GM23338 (cell line): ENCODE results near the gene CAMSAP2. TPM values are rescaled to one million over a fixed set of nuclear protein-coding genes. Genes with fewer than 3 reads are reported as not detected.

Source experiments
- ATAC-seq: fragments of 200-7000 bp; cut with Tn5 transposase; 3 replicates; pipeline ENCODE4 v1.9.1; 2020
- DNase-seq: peaks from one replicate; pipeline ENCODE4 v3.0.0-alpha.2; 2015; ENCODE audit warnings: low spot score
- H2AFZ ChIP-seq: fragments of 200-600 bp; sonication (generic); 2 replicates; pipeline ENCODE4 v1.8.0; 2016; ENCODE audit warnings: antibody characterized with exemption, mild to moderate bottlenecking, moderate library complexity
- H3F3A ChIP-seq: fragments of 200-600 bp; sonication (generic); replicated peaks from 2 replicates; pipeline ENCODE4 v1.8.0; 2017; ENCODE audit warnings: antibody characterized with exemption, mixed run types, low read depth
- H3K27ac ChIP-seq: fragments of 200-600 bp; sonication (generic); 2 replicates; pipeline ENCODE4 v1.6.1; 2016; ENCODE audit warnings: low read depth
- H3K27me3 ChIP-seq: fragments of 200-600 bp; sonication (generic); 2 replicates; pipeline ENCODE4 v1.8.0; 2016; ENCODE audit warnings: mild to moderate bottlenecking, mixed run types, moderate library complexity; ENCODE audit not compliant: insufficient read depth
- H3K36me3 ChIP-seq: fragments of 200-600 bp; sonication (generic); 2 replicates; pipeline ENCODE4 v1.8.0; 2016; ENCODE audit warnings: mild to moderate bottlenecking; ENCODE audit not compliant: insufficient read depth
- H3K4me1 ChIP-seq: fragments of 200-600 bp; sonication (generic); 2 replicates; pipeline ENCODE4 v1.8.0; 2016; ENCODE audit warnings: mild to moderate bottlenecking, moderate library complexity; ENCODE audit not compliant: insufficient read depth
- H3K4me2 ChIP-seq: fragments of 200-600 bp; sonication (generic); 2 replicates; pipeline ENCODE4 v1.7.1; 2017; ENCODE audit warnings: mixed run types
- H3K4me3 ChIP-seq: fragments of 200-600 bp; sonication (generic); 2 replicates; pipeline ENCODE4 v1.6.1; 2016; ENCODE audit warnings: mixed run types
- H3K79me2 ChIP-seq: fragments of 200-600 bp; sonication (generic); replicated peaks from 2 replicates; pipeline ENCODE4 v1.8.0; 2017; ENCODE audit warnings: mild to moderate bottlenecking; ENCODE audit not compliant: insufficient read depth
- H3K9me2 ChIP-seq: fragments of 200-600 bp; sonication (generic); 2 replicates; pipeline ENCODE4 v1.8.0; 2017; ENCODE audit not compliant: insufficient read depth
- H4K20me1 ChIP-seq: fragments of 200-600 bp; sonication (generic); replicated peaks from 2 replicates; pipeline ENCODE4 v1.8.0; 2017; ENCODE audit warnings: mild to moderate bottlenecking; ENCODE audit not compliant: insufficient read depth
- H3K27ac Mint-ChIP-seq: 2 replicates; pipeline ENCODE4 v1.8.0; 2020; ENCODE audit warnings: inconsistent platforms, mild to moderate bottlenecking, moderate library complexity, mixed read lengths
- H3K27me3 Mint-ChIP-seq: 3 replicates; pipeline ENCODE4 v1.8.0; 2022; ENCODE audit warnings: low read depth, mild to moderate bottlenecking, moderate library complexity, mixed read lengths, inconsistent platforms; ENCODE audit not compliant: insufficient read depth, poor library complexity
- H3K36me3 Mint-ChIP-seq: 3 replicates; pipeline ENCODE4 v1.8.0; 2021; ENCODE audit warnings: low read depth, mild to moderate bottlenecking, inconsistent platforms, moderate library complexity, mixed read lengths
- H3K4me1 Mint-ChIP-seq: 3 replicates; pipeline ENCODE4 v1.8.0; 2020; ENCODE audit warnings: mild to moderate bottlenecking, inconsistent platforms, mixed read lengths
- H3K4me3 Mint-ChIP-seq: 3 replicates; pipeline ENCODE4 v1.8.0; 2021; ENCODE audit warnings: moderate library complexity, mild to moderate bottlenecking, inconsistent platforms, mixed read lengths
- H3K9me3 Mint-ChIP-seq: 3 replicates; pipeline ENCODE4 v1.8.0; 2020; ENCODE audit warnings: moderate library complexity, mild to moderate bottlenecking, inconsistent platforms, mixed read lengths
- CREB1 ChIP-seq: fragments of 250-450 bp; sonication (Bioruptor Pico); IDR thresholded peaks from 2 replicates; pipeline ENCODE4 v1.5.0; 2020; ENCODE audit warnings: low read depth, mild to moderate bottlenecking, moderate library complexity
- EZH2 ChIP-seq: fragments of 200-600 bp; sonication (generic); IDR thresholded peaks from one replicate; pipeline ENCODE4 v1.8.0; 2017; ENCODE audit warnings: antibody characterized with exemption, mild to moderate bottlenecking, low read depth; ENCODE audit not compliant: unreplicated experiment
- EZH2phosphoT487 ChIP-seq: fragments of 200-600 bp; sonication (generic); IDR thresholded peaks from one replicate; pipeline ENCODE4 v1.8.1; 2018; ENCODE audit warnings: antibody characterized with exemption; ENCODE audit not compliant: unreplicated experiment
- JUNB ChIP-seq: IDR thresholded peaks from one replicate; pipeline ENCODE4 v1.6.1; 2016; ENCODE audit warnings: antibody characterized with exemption; ENCODE audit not compliant: unreplicated experiment
- NANOG ChIP-seq: IDR thresholded peaks from 2 replicates; pipeline ENCODE4 v1.6.1; 2016; ENCODE audit warnings: antibody characterized with exemption, borderline replicate concordance
- POLR2AphosphoS5 ChIP-seq: IDR thresholded peaks from 2 replicates; pipeline ENCODE4 v1.6.1; 2016; ENCODE audit warnings: antibody characterized with exemption, low read depth
- STAT1 ChIP-seq: IDR thresholded peaks from one replicate; pipeline ENCODE4 v1.6.1; 2016; ENCODE audit warnings: antibody characterized with exemption; ENCODE audit not compliant: unreplicated experiment
- ZNF114 ChIP-seq: fragments of 250-450 bp; sonication (Bioruptor Pico); IDR thresholded peaks from 2 replicates; pipeline ENCODE4 v1.5.0; 2020; ENCODE audit warnings: mild to moderate bottlenecking, moderate library complexity
- ZNF331 ChIP-seq: fragments of 250-450 bp; sonication (Bioruptor Pico); IDR thresholded peaks from 2 replicates; pipeline ENCODE4 v1.5.0; 2020; ENCODE audit warnings: low read depth, mild to moderate bottlenecking, moderate library complexity
- polyA plus RNA-seq: library from polyadenylated mRNA; unstranded; fragments of >200 nt; fragmentation: Nextera tagmentation; extraction: Ambion mirVana; gene quantifications from 2 replicates; pipeline ENCODE4 v1.2.1, GENCODE V29; 2016
- total RNA-seq: library from RNA; depleted of rRNA; stranded (reverse); fragments of >200 nt; shearing (Covaris generic); gene quantifications from 2 replicates; pipeline ENCODE4 v1.2.3, GENCODE V29; 2014
- TF ChIP-seq, protein P1 (sequence below): fragments of 250-450 bp; sonication (Bioruptor Pico); IDR thresholded peaks from 2 replicates; pipeline ENCODE4 v1.5.0; 2020; ENCODE audit warnings: mild to moderate bottlenecking, moderate library complexity
- TF ChIP-seq, protein P2 (sequence below): IDR thresholded peaks from one replicate; pipeline ENCODE4 v1.6.1; 2018; ENCODE audit warnings: antibody characterized with exemption; ENCODE audit not compliant: unreplicated experiment

Gene CAMSAP2
- total and polyA plus RNA-seq, 2 experiments from 2014 or later, result 9.1 to 21.3 TPM

DNA sequence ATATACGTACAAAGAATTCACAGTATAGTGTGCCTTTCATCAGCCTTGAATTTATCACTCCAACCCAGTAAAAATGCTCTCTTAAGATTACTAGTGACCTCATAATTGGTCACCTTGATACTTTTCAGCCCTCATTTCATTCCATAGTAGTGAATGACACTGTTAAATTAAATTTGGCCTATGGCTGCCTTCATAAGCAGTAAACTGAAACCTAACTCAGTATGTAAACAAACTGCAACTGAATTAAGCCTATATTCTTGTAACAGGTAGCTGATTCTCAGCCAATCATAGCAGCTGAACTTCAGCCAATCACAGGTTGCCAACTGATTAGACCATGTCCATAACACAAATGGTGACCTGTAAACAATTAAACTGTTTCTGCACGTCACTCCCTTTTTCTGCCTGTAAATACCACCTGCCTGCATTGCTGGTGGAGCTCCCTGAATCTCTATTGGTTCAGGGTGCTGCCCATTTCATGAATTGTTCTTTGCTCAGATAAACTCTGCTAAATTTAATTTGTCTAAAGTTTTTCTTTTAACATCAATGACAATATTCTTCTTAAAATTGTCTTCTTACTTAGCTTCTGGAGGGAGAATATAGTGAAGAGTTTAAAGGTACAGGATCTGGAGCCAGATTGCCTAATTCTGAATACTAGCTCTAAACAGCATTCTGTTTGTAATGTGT, 24.0 kb upstream of the CAMSAP2 start:
- Histone ChIP-seq H3K27me3 (no peaks in the 10 kb centered on the region), H3K27ac (no peak overlapping the region), H3K4me3 (no peak overlapping the region), H3K79me2 (no peaks in the 10 kb centered on the region), H3K4me2 (no peak overlapping the region), H3K9me2 (no peaks in the 10 kb centered on the region), H3F3A (no peaks in the 10 kb centered on the region), H3K36me3 (no peaks in the 10 kb centered on the region), H4K20me1 (no peaks in the 10 kb centered on the region), H2AFZ (peak overlapping the region; percentile 3; the same call in 1 of the 2 replicates), H3K4me1 (no peaks in the 10 kb centered on the region)
- no peaks in the 10 kb centered on the region; the same call in 2 of the 3 replicates for H3K4me1 Mint-ChIP-seq
- H3K36me3 Mint-ChIP-seq, result no peaks in the 10 kb centered on the region
- no peak overlapping the region for H3K27ac Mint-ChIP-seq
- no peaks in the 10 kb centered on the region for H3K9me3 Mint-ChIP-seq
- ATAC-seq, result no peak
- no peaks in the 10 kb centered on the region for H3K27me3 Mint-ChIP-seq
- TF ChIP-seq CREB1 (CRISPR knock-in tag), result no peak
- TF ChIP-seq, protein P1, sequence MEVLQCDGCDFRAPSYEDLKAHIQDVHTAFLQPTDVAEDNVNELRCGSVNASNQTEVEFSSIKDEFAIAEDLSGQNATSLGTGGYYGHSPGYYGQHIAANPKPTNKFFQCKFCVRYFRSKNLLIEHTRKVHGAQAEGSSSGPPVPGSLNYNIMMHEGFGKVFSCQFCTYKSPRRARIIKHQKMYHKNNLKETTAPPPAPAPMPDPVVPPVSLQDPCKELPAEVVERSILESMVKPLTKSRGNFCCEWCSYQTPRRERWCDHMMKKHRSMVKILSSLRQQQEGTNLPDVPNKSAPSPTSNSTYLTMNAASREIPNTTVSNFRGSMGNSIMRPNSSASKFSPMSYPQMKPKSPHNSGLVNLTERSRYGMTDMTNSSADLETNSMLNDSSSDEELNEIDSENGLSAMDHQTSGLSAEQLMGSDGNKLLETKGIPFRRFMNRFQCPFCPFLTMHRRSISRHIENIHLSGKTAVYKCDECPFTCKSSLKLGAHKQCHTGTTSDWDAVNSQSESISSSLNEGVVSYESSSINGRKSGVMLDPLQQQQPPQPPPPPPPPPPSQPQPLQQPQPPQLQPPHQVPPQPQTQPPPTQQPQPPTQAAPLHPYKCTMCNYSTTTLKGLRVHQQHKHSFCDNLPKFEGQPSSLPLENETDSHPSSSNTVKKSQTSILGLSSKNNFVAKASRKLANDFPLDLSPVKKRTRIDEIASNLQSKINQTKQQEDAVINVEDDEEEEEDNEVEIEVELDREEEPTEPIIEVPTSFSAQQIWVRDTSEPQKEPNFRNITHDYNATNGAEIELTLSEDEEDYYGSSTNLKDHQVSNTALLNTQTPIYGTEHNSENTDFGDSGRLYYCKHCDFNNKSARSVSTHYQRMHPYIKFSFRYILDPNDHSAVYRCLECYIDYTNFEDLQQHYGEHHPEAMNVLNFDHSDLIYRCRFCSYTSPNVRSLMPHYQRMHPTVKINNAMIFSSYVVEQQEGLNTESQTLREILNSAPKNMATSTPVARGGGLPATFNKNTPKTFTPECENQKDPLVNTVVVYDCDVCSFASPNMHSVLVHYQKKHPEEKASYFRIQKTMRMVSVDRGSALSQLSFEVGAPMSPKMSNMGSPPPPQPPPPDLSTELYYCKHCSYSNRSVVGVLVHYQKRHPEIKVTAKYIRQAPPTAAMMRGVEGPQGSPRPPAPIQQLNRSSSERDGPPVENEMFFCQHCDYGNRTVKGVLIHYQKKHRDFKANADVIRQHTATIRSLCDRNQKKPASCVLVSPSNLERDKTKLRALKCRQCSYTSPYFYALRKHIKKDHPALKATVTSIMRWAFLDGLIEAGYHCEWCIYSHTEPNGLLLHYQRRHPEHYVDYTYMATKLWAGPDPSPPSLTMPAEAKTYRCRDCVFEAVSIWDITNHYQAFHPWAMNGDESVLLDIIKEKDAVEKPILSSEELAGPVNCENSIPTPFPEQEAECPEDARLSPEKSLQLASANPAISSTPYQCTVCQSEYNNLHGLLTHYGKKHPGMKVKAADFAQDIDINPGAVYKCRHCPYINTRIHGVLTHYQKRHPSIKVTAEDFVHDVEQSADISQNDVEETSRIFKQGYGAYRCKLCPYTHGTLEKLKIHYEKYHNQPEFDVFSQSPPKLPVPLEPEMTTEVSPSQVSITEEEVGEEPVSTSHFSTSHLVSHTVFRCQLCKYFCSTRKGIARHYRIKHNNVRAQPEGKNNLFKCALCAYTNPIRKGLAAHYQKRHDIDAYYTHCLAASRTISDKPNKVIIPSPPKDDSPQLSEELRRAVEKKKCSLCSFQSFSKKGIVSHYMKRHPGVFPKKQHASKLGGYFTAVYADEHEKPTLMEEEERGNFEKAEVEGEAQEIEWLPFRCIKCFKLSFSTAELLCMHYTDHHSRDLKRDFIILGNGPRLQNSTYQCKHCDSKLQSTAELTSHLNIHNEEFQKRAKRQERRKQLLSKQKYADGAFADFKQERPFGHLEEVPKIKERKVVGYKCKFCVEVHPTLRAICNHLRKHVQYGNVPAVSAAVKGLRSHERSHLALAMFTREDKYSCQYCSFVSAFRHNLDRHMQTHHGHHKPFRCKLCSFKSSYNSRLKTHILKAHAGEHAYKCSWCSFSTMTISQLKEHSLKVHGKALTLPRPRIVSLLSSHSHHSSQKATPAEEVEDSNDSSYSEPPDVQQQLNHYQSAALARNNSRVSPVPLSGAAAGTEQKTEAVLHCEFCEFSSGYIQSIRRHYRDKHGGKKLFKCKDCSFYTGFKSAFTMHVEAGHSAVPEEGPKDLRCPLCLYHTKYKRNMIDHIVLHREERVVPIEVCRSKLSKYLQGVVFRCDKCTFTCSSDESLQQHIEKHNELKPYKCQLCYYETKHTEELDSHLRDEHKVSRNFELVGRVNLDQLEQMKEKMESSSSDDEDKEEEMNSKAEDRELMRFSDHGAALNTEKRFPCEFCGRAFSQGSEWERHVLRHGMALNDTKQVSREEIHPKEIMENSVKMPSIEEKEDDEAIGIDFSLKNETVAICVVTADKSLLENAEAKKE (CRISPR knock-in tag), result no peak
- TF ChIP-seq STAT1, result no peak
- H3K4me3 Mint-ChIP-seq, result no peak overlapping the region
- no peak for DNase-seq

DNA sequence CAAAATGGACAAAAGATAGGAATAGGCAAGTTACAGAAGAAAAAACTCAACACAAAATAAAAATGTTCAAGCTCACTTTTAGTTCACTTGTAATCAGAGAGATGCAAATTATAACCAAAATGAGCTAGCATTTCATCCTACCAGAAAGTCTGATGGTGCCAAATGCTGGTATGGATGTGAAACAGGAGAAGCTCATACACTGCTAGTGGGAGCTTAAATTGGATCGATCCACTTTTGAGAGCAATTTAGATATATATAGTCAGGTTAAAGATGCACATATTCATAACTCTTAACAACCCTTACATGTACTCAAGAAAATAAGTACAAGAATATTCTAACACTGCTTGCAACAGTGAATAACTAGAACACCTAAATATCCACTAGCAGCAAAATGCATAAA, 18.5 kb upstream of the CAMSAP2 start:
- Mint-ChIP-seq H3K27ac (no peak overlapping the region), H3K4me1 (no peaks in the 10 kb centered on the region; the same call in 2 of the 3 replicates), H3K36me3 (no peaks in the 10 kb centered on the region), H3K4me3 (no peak overlapping the region), H3K9me3 (no peaks in the 10 kb centered on the region), H3K27me3 (peaks cover 2% of the 10 kb centered on the region)
- H4K20me1 ChIP-seq, result no peaks in the 10 kb centered on the region
- no peak overlapping the region for H3K27ac ChIP-seq
- H3F3A ChIP-seq, result no peaks in the 10 kb centered on the region
- DNase-seq (no peak), ATAC-seq (no peak)
- H3K27me3 ChIP-seq, result no peaks in the 10 kb centered on the region
- no peak overlapping the region for H3K4me3 ChIP-seq
- H3K36me3 ChIP-seq, result no peaks in the 10 kb centered on the region
- no peaks in the 10 kb centered on the region for H3K9me2 ChIP-seq
- no peak overlapping the region for H2AFZ ChIP-seq
- H3K79me2 ChIP-seq, result no peaks in the 10 kb centered on the region
- no peak overlapping the region for H3K4me2 ChIP-seq
- H3K4me1 ChIP-seq, result no peaks in the 10 kb centered on the region
- TF ChIP-seq ZNF331 (CRISPR knock-in tag), result no peak
- TF ChIP-seq EZH2, result no peak
- TF ChIP-seq CREB1 (CRISPR knock-in tag), result no peak
- no peak for TF ChIP-seq POLR2AphosphoS5
- TF ChIP-seq JUNB, result no peak
- TF ChIP-seq, protein P2, sequence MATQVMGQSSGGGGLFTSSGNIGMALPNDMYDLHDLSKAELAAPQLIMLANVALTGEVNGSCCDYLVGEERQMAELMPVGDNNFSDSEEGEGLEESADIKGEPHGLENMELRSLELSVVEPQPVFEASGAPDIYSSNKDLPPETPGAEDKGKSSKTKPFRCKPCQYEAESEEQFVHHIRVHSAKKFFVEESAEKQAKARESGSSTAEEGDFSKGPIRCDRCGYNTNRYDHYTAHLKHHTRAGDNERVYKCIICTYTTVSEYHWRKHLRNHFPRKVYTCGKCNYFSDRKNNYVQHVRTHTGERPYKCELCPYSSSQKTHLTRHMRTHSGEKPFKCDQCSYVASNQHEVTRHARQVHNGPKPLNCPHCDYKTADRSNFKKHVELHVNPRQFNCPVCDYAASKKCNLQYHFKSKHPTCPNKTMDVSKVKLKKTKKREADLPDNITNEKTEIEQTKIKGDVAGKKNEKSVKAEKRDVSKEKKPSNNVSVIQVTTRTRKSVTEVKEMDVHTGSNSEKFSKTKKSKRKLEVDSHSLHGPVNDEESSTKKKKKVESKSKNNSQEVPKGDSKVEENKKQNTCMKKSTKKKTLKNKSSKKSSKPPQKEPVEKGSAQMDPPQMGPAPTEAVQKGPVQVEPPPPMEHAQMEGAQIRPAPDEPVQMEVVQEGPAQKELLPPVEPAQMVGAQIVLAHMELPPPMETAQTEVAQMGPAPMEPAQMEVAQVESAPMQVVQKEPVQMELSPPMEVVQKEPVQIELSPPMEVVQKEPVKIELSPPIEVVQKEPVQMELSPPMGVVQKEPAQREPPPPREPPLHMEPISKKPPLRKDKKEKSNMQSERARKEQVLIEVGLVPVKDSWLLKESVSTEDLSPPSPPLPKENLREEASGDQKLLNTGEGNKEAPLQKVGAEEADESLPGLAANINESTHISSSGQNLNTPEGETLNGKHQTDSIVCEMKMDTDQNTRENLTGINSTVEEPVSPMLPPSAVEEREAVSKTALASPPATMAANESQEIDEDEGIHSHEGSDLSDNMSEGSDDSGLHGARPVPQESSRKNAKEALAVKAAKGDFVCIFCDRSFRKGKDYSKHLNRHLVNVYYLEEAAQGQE, result no peak
- TF ChIP-seq NANOG, result no peak
- TF ChIP-seq ZNF114, result no peak
- TF ChIP-seq EZH2phosphoT487, result no peak
